ENCODE data around the gene SKOR1. TPM values are rescaled to one million over a fixed set of nuclear protein-coding genes. Genes with fewer than 3 reads are reported as not detected.

Gene SKOR1
- total RNA-seq, 4 donors from 2014 or later, result 1.1 to 2.3 (median 1.5) TPM

Other genes with a start within 250 kb of the SKOR1 start
- not detected for gene RNU6-1, start 14.5 kb downstream of the SKOR1 start, total RNA-seq
- gene PIAS1, start 228.8 kb downstream of the SKOR1 start, total RNA-seq, result 10 to 100 TPM; 43.7 to 71.5 (median 52.5) TPM

Measured in suprapubic skin (tissue), 4 donors.